ENCODE results near the gene AFAP1L1.

AFAP1L1 gene

DNA sequence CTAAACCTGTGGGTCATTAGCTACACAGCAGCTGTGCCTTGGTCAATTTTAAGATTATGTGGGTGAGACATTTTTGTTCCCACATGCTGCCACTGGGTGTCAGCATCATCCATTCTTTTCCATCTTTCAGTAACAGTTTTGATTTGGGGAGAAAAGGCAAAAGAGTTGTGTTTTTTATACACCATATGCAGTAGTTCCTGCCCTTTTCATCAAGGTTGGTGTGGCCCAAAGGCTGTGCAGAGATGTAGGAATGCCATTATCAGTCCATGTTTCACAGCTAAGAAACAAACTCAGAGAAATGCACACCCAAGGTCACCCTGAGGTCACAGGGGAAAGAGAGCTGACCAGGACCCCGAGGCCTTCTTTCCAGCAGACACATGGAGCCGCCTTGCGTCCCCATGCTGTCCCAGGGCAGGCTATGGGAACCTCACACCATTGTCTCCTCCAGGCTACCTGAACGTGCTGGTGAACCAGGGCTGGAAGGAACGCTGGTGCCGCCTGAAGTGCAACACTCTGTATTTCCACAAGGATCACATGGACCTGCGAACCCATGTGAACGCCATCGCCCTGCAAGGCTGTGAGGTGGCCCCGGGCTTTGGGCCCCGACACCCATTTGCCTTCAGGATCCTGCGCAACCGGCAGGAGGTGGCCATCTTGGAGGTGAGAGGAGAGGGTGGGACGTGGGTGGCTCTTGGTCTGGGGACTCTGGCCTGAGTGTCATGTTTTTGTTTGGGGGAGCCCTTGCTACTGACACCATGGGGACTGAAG lies 45.8 kb downstream of the AFAP1L1 start:
- DNase-seq, result peak; percentile 64

DNA sequence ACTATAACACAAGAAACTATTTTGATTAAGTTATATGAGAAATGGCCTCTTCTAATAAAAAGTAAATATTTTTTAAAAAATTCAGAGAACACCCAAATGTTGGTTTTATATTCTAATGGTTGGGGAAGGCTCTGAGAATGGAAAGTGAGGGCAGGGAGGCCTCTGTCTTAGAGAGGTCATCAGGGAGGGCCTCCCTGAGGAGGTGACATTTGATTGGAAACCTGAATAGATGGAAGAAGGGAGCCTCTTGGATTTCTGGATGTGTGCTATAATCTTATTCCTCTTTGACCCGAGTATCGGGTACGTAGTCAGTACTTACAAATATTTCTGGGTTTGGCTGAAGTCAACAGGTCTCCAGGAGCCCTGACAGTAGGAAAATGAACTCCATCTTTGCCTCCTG lies 47.5 kb downstream of the AFAP1L1 start:
- DNase-seq, result no peak

DNA sequence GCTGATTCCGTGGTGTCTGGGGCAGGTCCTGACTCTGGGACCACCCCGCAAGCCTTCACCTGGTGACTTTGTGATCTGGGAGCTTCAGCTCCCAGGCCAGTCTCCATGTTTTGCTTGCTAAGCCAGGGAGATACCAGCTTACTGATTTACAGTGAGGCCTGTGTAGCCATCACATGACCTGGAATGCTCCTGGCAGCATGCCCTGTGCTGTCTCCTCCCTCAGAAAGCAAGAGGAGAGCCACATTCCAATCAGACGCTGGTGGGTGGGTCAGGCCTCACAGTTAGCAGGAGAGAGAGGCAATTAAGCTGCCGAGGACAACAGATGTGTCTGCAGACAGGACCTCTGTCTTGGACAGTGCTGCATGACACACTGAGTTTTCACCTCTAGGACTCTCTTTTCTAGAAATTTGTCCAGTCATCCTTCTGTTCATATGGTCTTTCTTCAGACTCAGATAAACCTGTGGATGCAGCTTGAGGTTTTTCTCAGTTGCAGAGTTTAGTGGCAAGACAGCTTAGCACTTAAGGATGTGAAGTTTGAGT lies 49.2 kb downstream of the AFAP1L1 start:
- no peak for DNase-seq

DNA sequence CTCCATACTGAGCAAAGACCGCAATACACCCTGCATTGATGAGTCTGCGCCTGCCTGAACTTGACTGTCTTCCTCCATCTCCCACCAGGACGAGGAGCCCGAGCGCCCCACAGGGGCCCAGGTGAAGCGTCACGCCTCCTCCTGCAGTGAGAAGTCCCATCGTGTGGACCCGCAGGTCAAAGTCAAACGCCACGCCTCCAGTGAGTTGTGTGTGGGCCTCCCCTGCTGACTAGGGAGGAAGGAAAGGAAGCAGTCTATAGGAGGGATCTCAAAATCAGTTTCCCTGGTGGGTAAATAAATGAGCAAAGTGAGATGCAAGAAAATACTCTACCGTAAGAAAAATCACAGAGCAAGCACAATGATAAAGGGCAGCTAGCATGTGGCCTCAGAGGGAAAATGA lies 50.9 kb downstream of the AFAP1L1 start:
- DNase-seq, result no peak

DNA sequence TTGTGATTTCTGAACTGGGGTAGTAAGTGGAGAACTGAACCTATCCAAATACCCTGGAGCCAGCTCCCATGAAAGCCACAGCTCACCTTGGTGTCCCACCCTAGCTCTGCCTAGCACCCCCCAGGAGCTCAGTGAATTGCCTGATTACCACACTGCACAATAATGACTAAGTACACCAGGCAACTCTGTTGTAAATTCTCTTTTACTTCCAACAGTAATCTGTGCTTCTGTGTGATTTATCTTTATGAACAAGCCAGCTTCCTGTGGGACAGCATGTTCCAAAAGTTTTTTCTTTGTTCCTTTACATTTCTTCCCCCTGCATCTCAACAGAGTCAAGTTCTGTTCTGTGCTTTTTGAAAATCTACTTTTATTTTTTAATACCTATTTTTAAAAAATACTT lies 51.6 kb downstream of the AFAP1L1 start:
- DNase-seq, result no peak

DNA sequence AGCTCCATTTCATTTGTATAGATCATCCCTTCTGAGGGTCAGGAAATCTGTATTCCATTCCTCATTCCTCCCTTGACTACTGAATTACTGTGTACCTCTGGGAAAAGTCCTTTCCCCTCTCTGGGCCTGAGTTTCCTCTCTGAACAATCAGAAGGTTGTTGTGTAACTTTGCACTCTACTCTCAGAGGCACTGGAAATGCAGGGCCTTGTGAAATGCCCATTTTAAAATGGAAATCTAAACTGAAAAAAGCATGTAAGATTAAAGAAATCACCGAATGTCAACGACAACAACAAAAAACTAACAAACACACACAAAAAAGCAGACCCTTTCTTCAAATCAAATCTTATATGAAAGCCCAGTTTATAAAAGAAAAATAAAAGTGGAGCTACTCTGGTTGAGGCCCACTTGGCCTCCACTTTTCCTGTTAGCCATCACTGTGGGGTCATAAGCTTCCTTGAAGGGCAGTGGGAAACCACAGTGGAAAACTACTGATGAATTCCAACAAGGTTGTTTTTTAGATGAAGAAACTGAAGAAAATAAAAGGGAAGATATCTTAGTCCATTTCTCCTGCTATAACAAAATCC lies 52.1 kb downstream of the AFAP1L1 start:
- DNase-seq, result no peak

DNA sequence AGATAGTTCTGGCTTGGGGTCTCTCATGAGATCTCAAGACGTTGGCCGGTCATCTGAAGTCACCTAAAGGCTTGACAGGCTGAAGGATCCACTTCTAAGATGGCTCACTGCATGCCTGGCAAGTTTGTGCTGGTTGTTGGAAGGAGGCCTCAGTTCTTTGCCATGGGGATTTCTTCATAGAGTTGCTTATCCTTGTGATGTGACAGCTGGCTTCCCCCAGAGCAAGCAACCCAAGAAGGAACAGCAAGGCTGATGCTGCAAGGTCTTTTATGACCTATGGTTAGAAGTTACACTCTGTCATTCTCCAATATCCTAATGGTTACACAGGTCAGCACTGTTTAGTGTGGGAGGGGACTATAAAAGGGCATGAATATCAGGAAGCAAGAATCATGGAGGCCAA lies 53.0 kb downstream of the AFAP1L1 start:
- DNase-seq, result no peak

DNA sequence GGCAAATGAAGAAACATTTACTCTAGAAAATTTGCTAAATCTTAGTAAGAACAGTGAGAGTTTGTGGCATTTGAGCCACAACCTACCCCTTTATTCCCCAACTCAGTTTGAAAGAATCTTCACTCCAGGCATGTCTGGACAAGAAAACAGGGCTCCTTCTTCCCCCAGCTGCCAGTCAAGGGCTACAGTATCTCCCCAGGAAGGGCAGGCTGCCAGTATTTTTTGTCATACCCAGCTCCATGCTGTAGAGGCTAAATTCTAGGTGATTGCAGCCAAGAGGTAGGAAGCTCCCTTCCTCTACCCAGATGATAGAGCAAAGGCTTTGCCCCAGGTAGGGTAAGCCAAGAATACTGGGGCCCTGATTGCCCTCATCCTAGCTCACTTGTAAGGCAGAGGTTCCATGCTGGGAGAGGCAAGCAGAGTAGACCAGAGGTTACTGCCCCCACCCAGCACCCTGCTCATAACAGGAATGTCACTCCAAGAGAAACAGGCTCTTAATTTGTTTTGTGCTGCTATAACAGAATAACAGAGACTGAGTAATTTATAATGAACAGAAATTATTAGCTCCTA lies 53.6 kb downstream of the AFAP1L1 start:
- DNase-seq, result no peak

DNA sequence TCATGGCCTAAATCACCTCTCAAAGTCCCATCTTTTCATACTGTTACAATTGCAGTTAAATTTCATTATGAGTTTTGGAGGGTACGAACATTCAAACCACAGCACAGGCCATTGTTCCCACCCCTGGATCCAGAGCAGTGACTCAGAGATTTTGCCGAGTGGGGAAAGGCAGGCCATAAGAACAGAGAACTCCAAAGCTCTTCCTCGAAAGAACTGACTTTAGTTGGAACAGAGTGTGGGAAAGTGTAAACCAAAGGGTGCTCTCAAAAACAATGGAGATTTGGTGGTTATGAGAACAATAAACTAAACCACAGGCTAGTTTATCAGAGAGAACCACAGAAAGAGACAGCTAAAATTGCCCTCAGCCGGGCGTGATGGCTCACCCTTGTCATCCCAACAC lies 54.2 kb downstream of the AFAP1L1 start:
- DNase-seq, result no peak

DNA sequence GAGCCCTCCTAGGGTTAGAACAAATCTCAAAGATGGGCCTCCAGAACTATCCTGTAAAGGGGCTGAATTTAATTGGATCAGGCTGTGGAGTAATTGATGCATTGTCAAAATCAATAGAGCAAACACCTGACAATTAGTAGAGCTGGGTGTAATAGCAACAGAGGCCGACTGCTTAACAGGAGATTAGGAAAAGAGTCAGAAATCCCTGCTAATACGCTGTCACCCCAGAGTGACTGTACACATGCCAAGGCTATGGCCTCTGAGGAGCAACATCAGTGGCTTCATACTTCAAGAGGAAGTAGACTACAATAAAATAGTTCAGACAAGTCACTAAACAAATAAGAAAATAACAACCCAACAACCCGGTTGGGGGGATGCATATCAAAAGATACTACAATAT lies 55.0 kb downstream of the AFAP1L1 start:
- no peak for DNase-seq

DNA sequence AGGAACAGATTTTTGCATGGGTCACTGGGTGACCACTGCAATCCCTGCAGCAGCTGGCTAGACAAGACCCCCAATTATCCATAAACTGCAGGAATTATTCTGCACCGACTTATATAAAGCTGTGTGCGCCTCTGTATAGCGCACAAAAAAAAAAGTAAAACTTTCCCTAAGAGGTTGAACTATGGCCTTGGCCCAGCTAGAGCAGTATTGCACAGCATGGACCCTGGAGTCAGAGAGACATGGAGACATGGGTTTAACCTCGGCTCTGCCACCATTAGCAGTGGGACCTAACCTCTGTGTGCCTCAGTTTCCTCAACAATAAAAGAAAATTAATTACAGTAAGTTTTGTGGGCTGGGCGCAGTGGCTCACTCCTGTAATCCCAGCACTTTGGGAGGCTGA lies 56.5 kb downstream of the AFAP1L1 start:
- no peak for DNase-seq

DNA sequence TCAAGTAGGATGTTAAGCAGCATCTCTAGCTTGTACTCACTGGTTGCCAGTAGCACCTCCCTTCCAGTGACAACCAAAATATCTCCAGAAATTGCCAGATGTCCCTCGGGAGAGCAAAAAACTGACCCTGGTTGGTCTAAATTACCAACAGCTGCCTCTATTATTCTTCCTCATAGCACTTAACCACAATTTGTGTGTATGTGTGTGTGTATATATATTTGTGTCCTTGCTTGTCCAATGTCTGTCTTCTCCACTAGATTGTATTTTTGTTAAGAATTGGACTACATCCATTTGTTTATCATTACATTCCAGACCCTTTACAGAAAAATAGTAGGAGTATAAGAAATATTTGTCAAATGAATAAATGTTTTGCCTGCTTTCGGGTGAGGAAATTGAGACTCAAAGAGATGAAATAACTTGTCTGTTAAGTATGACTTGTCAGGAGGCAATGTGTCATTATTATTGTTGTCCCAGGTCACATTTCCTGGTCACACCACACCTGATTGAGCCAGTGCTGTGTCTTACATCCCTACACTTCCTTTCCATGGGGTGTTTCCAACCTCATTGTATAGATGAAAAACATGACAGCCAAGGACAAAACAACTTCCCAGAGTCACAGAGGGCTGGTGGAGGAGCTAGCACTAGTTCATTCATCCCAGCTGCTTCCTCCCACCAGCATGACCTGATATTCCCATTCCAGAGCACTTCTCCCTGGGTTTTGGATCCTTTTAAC lies 62.2 kb downstream of the AFAP1L1 start:
- no peak for DNase-seq

DNA sequence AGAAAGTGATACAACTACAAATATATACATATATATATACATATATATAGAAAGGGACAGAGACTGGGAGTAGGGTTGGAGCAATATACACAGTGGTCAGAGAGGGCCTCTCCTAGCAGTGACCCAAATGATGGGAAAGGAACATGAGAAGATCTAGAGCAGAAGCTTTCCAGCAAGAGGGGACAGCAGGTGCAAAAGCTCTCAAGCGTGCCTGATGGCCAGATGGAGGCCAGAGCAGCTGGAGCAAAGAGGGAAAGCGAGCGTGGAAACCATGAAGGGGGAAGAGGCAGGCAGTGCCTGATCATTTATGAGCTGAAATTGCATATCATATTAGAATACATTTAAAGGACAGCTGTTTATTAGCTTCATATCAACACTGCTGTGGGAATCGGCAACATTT lies 66.1 kb downstream of the AFAP1L1 start:
- DNase-seq, result no peak

DNA sequence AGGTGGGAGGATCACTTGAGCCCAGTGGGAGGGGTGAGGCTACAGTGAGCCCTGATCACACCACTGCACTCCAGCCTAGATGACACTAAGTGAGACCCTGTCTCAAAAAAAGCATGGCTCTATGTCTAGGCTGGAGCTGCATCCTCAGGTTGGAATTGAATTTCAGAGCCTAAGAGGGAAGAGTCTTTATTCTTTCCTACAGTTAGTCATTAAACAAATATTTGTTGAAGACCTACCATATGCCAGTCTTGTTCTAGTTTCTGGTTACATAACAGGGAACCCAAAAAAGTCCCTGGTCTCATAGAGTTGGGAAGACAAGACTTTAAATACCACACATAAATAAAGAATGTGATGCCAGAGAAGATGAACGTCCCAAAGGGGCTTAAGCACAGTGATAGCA lies 66.7 kb downstream of the AFAP1L1 start:
- no peak for DNase-seq

DNA sequence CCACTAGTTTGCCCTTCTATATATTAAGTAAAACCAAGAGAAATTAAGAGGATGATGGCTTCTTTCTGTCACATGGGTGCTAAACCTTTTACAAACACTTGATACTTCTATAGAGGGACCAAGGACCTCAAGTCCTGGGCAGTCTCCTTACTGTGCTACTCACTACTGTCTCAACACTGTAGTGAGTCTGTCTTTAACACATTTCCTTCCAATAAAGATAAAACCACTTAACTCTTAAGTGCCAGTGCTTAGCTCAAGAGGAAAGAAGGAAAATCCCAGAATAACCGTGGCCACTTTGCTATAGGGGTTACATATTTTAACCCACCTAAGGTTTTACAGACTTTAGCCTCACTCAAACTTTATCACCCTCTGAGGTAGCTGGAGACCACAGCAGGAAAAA lies 69.3 kb downstream of the AFAP1L1 start:
- no peak for DNase-seq

DNA sequence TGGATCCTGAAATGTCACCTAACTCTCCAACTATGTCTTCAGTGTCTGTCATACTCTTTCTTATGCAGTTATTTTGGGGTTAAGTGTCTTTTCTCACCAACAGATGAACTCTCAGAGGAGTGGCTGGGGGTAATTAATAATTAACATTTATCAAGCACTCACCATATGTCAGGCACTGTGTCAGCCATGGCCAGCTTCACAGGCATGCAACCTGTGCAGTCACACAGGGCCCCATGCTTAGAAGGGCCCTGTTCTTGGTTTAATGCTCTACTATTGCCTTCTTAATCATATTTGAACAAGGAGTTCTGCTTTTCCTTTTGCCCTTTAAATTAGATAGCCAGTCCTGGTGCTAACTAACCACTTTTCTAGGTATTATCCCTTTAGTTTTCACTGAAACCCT lies 70.2 kb downstream of the AFAP1L1 start:
- DNase-seq, result no peak

DNA sequence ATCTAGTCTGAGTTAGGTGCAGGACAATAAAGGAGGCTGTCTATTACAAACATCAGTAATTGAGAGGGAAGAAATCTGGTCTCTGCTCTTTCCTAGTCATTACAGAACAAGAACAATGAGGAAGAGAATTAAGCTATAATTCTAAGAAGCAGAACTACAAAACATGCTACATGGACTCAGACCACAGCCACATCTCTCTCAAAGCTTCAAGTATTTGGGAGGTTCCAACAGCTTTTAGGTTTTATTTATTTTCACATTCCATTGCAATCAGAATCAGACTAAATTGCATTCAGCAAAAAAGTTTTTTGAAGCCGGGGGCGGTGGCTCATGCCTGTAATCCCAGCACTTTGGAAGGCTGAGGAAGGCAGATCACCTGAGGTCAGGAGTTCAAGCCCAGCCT lies 72.5 kb downstream of the AFAP1L1 start:
- DNase-seq, result no peak

DNA sequence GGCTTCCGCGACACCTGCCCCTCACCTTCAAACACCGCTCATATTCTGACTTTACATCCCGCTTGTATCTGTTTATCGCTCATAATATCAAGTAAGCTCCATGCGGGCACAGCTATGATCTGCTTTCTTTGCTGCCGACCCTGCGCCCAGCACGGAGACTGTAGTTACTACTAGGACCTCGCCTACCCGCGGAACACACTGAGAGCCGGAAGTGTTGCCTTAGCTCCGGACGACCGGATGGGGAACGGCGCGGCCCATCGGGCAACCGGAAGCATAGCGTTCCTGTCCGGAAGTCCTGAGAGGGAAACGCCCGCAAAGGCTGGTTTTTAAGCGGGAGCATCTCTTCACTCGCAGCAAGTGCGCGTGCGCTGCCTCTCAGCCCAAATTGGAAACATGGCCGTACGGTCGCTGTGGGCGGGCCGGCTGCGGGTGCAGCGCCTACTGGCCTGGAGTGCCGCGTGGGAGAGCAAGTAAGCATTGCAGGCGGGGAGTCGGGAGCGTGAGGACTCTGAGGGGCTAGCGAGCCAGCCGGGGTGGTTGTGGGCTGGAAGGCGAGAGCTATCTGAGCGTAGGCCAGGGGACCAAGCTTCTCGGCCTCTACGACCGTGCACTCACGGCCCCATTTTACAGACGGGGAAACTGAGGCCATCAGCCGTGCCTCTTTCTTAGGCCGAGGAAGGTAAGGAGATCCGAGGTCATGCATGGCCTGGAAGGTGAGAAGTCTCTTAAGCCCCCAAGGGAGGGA lies 73.7 kb downstream of the AFAP1L1 start, which contains the start of gene GRPEL2:
Gene GRPEL2 (plus strand): TSS at position 353 of the 745 bp plus-strand sequence. CDS start 41 bp downstream, at position 394.
- DNase-seq, result peak; percentile 92

DNA sequence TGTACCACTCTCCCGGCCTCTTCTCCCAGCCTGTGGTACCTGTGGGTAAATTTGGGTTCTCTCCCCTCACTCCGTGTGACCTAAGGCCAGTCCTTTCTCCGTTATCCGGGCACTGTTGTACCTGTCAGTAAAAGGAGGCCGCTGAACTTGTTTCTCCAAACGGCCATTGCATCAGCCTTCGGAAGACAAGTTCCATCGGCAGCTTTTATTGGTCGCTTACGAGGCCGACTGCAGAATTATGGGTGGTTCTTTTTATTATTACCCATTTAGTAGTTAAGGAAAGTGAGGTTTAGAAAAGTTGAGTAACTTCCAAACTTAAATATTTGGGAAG lies 74.2 kb downstream of the AFAP1L1 start:
- DNase-seq, result peak; percentile 37

DNA sequence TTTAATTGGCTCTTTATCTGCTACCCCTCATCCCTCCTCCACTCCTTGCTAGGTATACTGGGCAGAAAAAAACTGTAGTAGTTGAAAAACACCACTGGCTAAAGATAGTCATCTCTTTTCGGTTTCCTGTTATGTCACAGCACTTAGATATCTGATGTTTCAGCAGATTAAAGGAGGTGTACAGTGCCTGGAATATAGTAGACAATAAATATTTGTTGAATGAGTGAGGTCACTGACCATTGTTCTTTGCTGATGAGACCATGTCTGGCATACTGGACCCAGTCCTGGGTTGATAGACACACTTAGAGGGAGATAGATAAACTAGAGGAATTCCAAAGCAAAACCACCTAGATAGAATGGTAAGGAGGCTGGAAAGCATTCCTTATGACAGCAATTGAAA lies 76.9 kb downstream of the AFAP1L1 start:
- DNase-seq, result peak; percentile 84

DNA sequence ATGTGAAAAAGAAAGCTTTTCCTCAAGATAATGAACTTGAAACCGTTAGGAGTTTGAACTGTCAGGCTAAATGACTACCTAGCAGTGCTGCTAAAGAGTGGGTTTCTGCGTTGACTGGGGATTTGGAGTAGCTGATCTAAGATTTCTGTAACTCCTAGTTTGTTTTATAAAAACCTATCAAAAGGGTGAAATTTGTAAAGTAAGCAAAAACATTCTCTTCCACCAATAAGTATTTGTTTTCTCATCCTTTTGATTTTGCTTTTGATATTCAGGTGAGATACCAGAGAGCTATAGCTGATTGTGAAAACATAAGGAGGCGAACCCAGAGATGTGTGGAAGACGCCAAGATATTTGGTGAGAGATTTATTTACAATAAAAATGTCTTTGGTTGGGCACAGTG lies 77.7 kb downstream of the AFAP1L1 start:
- no peak for DNase-seq

DNA sequence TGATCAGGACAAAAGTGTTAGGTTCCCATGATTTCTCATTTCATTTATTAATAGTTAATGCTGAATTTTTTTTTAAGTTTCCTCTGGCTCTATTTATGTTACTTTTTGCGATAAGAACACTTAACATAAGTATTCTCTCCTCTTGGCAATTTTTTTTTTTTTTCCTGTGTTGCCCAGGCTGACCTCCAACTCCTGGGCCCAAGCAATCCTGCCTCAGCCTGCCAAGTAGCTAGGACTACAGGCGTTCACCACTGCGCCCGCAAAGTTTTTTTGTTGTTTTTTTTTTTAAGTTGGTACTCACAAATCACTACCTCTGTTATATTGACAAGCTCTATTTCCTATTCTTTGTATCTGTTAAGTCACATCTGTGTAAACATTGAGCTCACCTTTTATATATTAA lies 80.5 kb downstream of the AFAP1L1 start:
- DNase-seq, result no peak

DNA sequence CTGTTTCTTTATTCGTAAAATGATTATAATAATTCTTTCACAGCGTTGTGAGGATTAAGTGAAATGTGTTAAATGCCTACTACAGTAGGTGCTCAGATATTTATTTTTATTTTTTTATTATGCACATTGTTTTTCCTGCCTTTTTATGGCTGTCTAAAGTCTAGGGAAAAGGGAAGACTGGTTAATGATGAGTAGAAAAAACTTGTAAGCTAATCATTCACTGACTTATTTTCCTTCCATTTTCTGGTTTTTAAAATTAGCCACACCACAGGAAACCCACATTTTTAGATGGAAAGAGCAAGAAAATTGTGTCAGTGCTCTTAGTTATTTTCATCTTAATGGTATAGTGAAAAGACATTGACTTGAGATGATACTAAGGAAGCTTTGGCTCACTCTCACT lies 82.3 kb downstream of the AFAP1L1 start:
- no peak for DNase-seq
